Activated CD4-positive, alpha-beta T cell treated with anti-CD3 and anti-CD28 coated beads for 1 hour (primary cell): ENCODE measurements around the gene INKA1.
A peak's percentile ranks its signal among the peaks of the same experiment; 100 is the strongest.
"Not testable (repeated sequence)": the region's sequence is repeated elsewhere in the genome, so short reads cannot be mapped to it uniquely, and the experiment has no call there.

Experiments used
- DNase-seq: peaks from one replicate; pipeline ENCODE4 v3.0.0-alpha.2; 2020

Gene INKA1

GRCh38 chr3:49802719-49803464 lies at the start of gene INKA1:
INKA1 (plus strand) TSS chr3:49803261; CDS start chr3:49803393, 132 bp downstream.
- peak; percentile 81 for DNase-seq

- DNase-seq: no peak
Observed at GRCh38 chr3:49754536-49754935, 48.5 kb upstream of the INKA1 start.

GRCh38 chr3:49756036-49756435 lies 47.0 kb upstream of the INKA1 start:
- DNase-seq: no peak

- no peak for DNase-seq
Observed at GRCh38 chr3:49757197-49757596, 45.9 kb upstream of the INKA1 start.

DNA sequence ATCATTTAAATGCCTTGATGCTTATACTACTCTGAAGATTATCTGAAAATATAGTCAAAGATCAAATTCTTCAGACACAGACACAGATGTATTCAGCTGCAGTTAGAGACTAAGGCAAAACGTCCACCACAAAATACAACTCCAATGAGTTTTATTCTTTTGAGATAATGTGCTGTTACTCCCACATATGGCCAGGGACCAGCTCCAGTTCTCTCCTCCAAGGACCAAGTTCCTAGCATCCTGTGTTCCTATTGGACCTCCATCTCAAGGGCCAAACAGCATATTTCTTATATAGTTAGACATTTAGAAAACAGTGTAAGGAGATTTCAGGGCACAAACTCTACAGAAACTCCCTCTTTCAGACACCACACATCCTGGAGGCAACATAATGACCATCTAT lies 43.8 kb upstream of the INKA1 start:
- no peak for DNase-seq

DNA sequence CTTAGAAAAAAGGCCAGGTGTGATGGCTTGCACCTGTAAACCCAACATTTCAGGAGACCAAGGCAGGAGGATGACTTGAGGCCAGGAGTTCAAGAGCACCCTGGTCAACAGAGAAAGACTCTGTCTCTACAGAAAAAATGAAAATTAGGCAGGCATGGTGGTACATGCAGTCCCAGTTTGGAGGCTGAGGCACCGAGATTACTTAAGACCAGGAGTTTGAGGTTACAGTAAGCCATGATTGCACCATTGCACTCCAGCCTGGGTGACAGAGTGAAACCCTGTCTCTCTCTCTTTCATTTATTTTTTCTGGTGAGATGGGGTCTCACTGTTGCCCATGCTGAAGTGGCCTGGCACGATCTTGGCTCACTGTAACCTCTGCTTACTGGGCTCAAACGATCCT lies 41.4 kb upstream of the INKA1 start:
- no peak for DNase-seq

DNA sequence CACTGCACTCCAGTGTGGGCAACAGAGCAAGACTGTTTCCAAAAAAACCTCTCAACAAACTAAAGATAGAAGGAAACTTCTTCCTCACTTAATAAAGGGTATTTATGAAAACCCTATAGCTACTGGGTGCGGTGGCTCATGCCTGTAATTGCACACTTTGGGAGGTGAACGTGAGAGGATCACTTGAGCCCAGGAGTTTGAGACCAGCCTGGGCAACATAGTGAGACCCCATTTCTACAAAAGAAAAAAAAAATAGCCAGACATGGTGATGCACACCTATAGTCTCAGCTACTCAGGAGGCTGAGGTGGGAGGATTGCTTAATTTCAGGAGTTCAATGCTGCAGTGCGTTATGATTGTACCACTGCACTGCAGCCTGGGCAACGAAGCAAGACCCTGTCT lies 39.1 kb upstream of the INKA1 start:
- DNase-seq: no peak

GRCh38 chr3:49769286-49769915 lies 33.7 kb upstream of the INKA1 start:
- DNase-seq: no peak

DNA sequence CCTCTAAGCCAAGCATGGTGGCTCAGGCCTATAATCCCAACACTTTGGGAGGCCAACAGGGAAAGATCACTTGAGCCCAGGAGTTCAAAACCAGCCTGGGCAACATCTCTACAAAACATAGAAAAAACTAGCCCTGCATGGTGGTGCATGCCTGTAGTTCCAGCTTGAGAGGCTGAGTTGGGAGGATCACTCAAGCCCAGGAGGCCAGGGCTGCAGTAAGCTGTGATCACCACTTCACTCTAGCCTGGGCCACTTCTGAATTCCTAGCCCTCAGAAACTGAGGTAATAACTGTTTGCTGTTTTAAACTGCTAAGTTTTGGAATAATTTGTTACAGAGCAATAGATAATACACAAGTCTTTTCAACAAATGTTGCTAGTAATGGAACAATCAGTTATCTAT lies 33.1 kb upstream of the INKA1 start:
- DNase-seq: no peak

- no peak for DNase-seq
Observed at GRCh38 chr3:49771340-49771938, 31.6 kb upstream of the INKA1 start.

DNA sequence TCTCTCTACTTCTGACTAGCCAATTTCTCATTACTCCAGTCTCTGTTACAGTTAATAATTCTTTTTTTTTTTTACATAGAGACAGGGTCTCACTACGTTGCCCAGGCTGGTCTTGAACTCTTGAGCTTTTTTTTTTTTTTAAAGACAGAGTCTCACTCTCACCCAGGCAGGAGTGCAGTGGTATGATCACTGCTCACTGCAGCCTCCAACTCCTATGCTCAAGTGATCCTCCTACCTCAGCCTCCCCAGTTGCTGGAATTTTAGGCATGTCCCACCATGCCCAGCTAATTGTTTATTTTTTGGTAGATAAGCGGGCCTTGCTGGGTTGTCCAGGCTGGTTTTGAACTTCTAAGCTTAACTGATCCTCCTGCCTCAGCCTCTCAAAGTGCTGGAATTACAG lies 30.4 kb upstream of the INKA1 start:
- DNase-seq: no peak

- DNase-seq: no peak
Observed at GRCh38 chr3:49775538-49775937, 27.5 kb upstream of the INKA1 start.

- not testable (repeated sequence) for DNase-seq
Observed at GRCh38 chr3:49776101-49776500, 27.0 kb upstream of the INKA1 start.

DNA sequence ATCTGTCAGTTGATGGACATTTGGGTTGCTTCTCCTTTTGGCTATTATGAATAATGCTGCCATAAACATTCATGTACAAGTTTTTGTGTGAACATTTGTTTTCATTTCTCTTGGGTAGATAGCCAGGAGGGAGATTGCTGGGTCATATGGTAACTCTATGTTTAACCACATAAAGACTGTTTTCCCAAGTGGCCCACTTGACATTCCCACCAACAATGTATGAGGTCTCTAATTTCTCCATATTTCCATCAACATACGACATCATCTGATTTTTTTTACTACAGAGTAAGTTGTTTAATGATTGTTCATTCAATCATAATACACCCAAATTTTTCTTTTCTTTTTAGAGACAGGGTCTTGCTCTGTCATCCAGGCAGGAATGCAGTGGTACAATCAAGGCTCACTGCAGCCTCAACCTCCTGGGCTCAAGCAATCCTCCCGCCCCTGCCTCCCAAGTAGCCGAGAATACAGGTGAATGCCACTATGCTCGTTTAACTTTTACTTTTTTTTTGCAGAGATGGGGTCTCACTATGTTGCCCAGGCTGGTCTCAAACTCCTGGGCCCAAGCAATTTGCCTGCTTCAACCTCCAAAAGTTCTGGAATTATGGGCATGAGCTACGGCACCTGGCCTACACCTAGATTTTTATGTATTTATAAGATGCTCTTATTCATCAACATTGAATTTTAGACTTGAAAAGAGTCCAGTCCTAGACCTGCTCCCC lies 23.5 kb upstream of the INKA1 start:
- DNase-seq: no peak

DNA sequence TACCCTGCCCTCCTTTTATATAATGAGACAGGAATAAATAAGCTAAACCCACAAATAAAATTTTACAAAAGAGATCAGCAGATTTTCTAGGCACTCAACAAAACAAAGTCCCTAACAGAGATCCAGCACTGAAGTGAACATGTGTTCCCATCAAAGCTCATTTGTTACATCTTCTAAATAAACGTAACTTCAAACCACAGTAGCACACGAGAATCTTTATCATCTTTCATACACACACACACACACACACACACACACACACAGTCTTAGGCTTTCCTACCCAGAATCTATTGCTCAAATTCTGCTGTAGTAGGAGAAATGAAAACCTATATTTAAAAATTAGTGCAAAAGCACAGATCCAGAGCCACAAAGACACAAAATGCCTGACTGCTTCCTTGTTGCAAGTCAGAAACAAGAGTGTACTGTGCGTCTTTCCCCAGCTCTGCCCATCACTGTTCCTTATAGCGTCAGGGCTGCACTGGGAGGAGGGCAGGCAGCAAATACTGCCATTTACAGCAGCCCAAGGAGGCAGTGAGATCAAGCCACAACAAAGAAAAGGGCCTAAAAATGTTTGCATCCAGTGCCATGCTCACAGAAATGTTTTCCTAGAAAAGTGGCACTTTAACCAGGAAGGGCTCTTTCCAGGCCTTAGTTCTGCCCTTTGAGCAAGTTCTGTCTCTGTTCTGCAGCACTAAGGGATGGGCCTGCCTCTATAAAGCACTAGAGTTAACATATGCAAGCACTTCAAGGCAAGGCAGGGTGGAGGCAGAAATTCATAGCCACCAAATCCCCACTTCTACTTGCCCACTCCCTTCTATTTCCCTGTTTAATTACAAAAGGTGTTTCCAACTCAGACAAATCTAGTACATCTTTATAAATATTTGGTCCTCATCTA lies 22.7 kb upstream of the INKA1 start:
- no peak for DNase-seq

DNA sequence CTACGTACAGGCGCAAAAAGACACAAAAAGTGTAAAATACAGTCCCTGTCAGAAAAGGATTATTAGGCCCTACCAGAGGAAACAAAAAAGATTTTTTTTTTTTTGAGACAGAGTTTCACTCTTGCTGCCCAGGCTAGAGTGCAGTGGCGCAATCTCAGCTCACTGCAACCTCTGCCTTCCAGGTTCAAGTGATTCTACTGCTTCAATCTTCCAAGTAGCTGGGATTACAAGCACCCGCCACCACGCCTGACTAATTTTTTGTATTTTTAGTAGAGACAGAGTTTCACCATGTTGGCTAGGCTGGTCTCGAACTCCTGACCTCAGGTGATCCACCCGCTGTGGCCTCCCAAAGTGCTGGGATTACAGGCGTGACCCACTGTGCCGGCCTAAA lies 22.1 kb upstream of the INKA1 start:
- DNase-seq: not testable (repeated sequence)

GRCh38 chr3:49781415-49782199 lies 21.5 kb upstream of the INKA1 start:
- no peak for DNase-seq

GRCh38 chr3:49782277-49782676 lies 20.8 kb upstream of the INKA1 start:
- DNase-seq: not testable (repeated sequence)

DNA sequence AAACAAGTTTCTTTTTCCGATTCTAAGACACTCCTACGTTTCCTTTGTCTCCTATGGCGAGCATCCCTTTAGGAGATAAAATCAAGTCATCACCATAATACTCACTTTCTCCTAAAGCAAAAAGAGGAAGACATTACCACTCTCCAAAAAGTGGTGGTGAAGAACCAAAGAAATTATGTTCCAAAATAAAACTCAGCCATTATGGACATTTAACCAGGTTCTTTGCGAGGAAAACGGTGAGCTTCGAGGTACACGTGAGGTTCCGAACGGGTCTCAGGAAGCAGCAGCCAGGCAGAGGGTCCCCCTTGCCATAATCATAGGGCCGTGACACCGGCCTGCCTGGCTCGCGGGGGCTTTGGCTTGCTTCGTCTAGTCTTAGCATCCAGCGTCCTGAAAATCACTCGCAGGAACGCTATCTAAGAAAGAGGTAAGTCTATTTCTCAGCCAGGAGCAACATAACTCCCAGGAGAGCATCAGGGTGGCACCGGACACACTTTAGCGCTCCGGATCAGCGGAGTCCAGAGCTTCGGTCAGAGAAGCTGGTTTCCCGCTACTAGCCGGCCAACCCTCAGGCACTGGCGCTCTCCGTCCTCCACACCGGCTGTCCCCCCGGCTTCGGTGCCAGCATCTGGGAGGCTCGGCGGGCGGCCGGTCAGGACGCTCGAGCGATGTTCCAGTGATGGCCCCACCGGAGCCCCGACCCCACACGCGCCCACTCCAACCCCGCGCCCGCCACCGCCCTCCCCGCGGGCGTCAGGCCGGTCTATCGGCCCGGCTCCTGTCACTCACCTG lies 17.3 kb upstream of the INKA1 start:
- no peak for DNase-seq

GRCh38 chr3:49786357-49787181 lies 16.5 kb upstream of the INKA1 start, which contains the start of gene IP6K1:
IP6K1 (minus strand) TSS chr3:49786542; CDS start chr3:49748040, 38,502 bp downstream.
- DNase-seq: peak; percentile 99
